ENCODE results near the gene EIF3I. TPM values are rescaled to one million over a fixed set of nuclear protein-coding genes. Genes with fewer than 3 reads are reported as not detected.

Gene EIF3I
- total RNA-seq = 100 to 1,000 TPM; 142 to 264 TPM

DNA sequence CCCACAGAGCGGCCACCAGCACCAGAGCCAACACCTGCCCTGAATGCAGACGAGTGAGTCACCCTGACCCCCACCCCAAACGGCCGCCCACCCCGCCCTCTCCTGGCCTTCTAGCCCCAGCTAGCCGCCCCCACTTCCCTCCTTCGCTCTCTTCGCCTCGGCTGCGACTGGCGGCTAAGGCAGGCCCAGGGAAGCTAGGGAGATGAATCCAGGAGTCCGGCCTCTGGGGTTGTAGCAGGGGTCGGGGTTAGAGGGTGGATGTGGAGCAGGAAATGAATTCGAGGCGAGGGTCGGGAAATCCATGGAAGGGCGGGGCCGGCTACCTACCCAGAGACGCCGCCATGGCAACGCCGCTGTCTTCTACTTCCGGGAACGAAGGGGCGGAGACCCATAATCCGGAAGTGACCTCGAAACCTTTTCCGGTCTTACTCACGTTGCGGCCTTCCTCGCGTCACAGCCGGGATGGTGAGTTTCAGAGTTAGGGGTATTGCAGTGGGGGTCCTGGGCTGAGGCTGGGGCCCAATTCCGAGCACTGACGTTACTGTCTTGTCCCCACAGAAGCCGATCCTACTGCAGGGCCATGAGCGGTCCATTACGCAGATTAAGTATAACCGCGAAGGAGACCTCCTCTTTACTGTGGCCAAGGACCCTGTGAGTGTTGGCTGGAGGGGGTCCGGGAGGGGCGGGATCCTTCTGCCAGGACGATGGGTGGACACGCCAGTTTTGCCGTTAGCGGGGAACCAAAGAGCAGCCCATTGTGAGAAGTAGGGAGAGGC is at the start of gene EIF3I, which contains the start of gene TMEM234:
Gene EIF3I, plus strand, starts transcription at position 428 of the 776 bp plus-strand sequence. Its CDS starts 35 bp downstream, at position 463.
Gene TMEM234, minus strand, starts transcription at position 374 of the 776 bp plus-strand sequence. Its CDS starts 31 bp downstream, at position 343.
- Histone ChIP-seq H3K4me1 (peaks cover 12% of the 10 kb centered on the region), H3K27ac (peak within 1 kb of the TSS; percentile 68), H3K9ac (ENCODE audit: low read depth in 2 of 2, low read length in 2 of 2) (peak within 1 kb of the TSS; percentile 83 to 98), H3K36me3 (peaks cover under 1% of the 10 kb centered on the region), H3K4me3 (peak within 1 kb of the TSS; percentile 65), H3K9me3 (no peaks in the 10 kb centered on the region), H3K27me3 (no peaks in the 10 kb centered on the region)
- peak; percentile 95 for DNase-seq
- TF ChIP-seq, protein P1, sequence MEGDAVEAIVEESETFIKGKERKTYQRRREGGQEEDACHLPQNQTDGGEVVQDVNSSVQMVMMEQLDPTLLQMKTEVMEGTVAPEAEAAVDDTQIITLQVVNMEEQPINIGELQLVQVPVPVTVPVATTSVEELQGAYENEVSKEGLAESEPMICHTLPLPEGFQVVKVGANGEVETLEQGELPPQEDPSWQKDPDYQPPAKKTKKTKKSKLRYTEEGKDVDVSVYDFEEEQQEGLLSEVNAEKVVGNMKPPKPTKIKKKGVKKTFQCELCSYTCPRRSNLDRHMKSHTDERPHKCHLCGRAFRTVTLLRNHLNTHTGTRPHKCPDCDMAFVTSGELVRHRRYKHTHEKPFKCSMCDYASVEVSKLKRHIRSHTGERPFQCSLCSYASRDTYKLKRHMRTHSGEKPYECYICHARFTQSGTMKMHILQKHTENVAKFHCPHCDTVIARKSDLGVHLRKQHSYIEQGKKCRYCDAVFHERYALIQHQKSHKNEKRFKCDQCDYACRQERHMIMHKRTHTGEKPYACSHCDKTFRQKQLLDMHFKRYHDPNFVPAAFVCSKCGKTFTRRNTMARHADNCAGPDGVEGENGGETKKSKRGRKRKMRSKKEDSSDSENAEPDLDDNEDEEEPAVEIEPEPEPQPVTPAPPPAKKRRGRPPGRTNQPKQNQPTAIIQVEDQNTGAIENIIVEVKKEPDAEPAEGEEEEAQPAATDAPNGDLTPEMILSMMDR (IDR thresholded peaks at IDR 0.05) = no peak
- intact Hi-C loops (cut with DNase I) = no loop called here

DNA sequence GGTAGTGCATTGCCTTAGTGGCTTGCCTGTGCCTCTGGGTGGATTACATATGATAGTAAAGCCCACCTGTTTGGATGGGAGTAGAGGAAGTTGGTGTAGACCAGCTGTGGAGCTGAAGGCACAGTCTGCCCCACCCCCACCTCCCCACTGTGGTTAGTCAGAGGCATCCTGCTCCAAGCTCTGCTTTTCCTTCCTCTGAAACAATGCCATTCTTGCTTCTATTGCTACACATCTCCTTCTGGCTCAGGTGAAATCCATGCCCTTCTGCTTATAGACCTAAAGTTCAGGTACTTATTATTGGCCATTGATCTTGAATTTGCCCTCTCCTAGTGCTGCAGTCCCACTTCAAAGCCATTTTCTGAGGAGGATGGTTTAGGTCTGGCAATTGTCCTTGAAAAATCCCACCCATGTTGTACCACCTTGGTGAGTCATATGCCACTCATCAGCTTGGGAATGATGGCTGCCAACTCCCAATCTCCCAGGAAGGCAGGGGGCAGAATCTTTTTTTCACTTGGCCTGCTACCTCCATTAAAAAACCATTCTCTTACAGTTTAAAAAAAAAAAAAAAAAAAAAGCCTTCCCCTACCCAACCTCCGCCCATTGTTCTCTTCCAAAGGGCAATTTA is 49.5 kb upstream of the EIF3I start:
- H3K36me3 ChIP-seq = peaks cover 23% of the 10 kb centered on the region

DNA sequence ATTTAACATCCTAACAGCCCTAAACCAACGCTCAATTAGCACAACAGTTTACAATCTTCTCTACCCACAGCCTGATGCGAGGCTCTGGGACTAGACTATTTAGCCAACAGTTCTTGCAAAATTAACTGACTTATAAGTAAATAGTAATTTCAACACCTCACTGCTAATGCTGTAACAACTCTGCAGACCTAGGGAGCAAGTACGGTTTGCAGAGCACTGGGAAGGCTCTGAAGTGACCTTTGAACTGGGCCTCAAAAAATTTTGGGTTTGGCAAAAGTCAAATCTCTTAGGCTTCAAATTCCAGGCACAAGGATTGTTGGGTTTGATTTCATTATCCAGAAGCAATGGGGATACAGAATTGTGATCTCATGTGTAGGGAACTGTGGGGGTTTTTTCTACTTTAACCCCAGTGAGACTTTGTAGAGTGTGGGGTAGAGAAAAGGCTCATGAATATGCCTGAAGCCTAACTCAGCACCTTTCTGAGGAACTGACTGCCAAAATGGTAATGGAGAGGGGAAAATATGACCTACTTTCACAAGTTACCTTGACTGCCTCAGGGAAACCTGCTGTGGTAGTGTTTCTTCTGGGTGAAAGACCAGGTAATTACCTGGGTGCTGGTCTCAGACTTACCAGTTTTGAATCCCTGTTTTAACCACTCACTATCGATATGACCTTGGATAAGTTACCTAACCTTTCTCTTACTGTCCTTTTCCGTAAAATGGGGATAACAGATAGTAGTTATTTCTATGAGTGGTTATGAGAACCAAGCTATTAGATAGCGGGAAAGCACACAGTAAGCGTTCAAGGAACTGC is 43.6 kb upstream of the EIF3I start:
- Histone ChIP-seq H3K9me3 (no peaks in the 10 kb centered on the region), H3K4me1 (peaks cover 6% of the 10 kb centered on the region), H3K36me3 (no peaks in the 10 kb centered on the region), H3K27ac (peak overlapping the region; percentile 88), H3K4me3 (peak overlapping the region; percentile 63), H3K9ac (ENCODE audit: low read depth in 2 of 2, low read length in 2 of 2) (peak overlapping the region; percentile 45 to 89), H3K27me3 (no peaks in the 10 kb centered on the region)
- TF ChIP-seq, protein P1 (IDR thresholded peaks at IDR 0.05) = no peak
- intact Hi-C loops (cut with DNase I) = no loop called here
- no peak for DNase-seq

More for the DNA sequence above, 49.5 kb upstream of the EIF3I start:
- no peaks in the 10 kb centered on the region for H3K4me1 ChIP-seq
- no peak overlapping the region for H3K9ac ChIP-seq (ENCODE audit: low read depth in 2 of 2, low read length in 2 of 2)
- H3K27me3 ChIP-seq = no peaks in the 10 kb centered on the region
- no peak overlapping the region for H3K4me3 ChIP-seq
- intact Hi-C loops (cut with DNase I) = no loop called here
- DNase-seq = no peak
- TF ChIP-seq, protein P1 (IDR thresholded peaks at IDR 0.05) = no peak
- H3K27ac ChIP-seq = no peak overlapping the region
- no peaks in the 10 kb centered on the region for H3K9me3 ChIP-seq

DNA sequence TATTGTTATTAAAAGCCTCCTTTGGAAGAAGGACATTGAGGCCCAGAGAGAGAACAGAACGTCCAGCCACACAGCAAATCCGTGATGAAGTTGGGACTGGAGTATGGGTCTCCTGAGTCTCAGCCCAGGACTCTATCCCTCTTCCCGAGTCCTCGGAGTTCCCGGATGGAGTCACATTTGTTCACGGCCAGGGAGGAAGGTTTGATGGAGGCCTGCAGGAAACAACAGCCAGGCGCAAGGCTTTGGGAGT is 43.1 kb upstream of the EIF3I start:
- no peaks in the 10 kb centered on the region for H3K36me3 ChIP-seq
- DNase-seq = no peak
- TF ChIP-seq, protein P1 (IDR thresholded peaks at IDR 0.05) = no peak
- peaks cover 6% of the 10 kb centered on the region for H3K4me1 ChIP-seq
- H3K27ac ChIP-seq = peak overlapping the region; percentile 88
- peak overlapping the region; percentile 45 to 89 for H3K9ac ChIP-seq (ENCODE audit: low read depth in 2 of 2, low read length in 2 of 2)
- intact Hi-C loops (cut with DNase I) = no loop called here
- H3K4me3 ChIP-seq = peak overlapping the region; percentile 63
- H3K27me3 ChIP-seq = no peaks in the 10 kb centered on the region
- H3K9me3 ChIP-seq = no peaks in the 10 kb centered on the region

DNA sequence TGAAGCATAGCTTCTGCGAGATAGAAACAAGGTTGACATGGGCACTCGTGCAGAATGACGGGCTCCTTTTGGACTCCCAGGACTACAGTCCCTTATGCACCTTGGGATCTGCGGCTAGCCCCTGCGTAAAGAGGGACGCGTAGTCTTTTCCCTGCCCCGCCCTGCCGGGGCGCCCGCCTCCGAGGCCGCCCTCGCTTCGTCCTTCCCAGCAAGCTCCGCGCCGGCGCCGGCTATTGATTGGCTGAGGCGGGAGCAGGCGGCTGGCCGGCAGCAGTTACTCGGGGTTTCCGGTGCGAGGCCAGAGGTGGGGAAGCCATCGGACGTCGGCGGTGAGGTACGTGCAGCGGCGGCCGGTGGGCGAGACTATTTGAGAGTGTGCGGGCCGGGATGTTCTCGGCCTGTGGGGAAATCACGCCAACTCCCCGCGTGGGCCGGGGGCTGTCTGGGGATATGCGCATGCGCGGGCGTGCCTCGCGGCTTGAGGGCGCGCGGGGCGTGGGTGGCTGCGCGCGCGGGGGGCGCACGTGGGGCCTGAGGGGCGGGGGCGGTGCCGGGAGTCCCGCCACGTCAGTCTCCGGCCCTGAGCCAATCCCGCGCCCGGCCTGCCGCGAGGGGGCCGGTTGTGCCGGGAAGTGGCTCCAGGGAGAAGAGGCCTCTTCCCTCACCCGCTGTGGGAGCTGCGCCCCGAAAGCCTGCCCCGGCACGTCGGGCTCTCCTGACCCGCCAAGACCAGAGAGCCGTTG is 42.6 kb upstream of the EIF3I start, which contains the start of gene TXLNA:
Gene TXLNA, plus strand, starts transcription at position 233 of the 743 bp plus-strand sequence. CDS start 671 bp downstream, outside the sequence.
- H3K9ac ChIP-seq (ENCODE audit: low read depth in 2 of 2, low read length in 2 of 2) = peak within 1 kb of the TSS; percentile 72 to 89
- H3K4me1 ChIP-seq = peaks cover 6% of the 10 kb centered on the region
- intact Hi-C loops (cut with DNase I) = no loop called here

More for the DNA sequence above, 42.6 kb upstream of the EIF3I start, which contains the start of gene TXLNA:
- peak within 1 kb of the TSS; percentile 88 for H3K27ac ChIP-seq
- peaks cover 2% of the 10 kb centered on the region for H3K36me3 ChIP-seq
- DNase-seq = peak; percentile 96
- H3K9me3 ChIP-seq = no peaks in the 10 kb centered on the region
- TF ChIP-seq, protein P1 (IDR thresholded peaks at IDR 0.05) = no peak
- no peaks in the 10 kb centered on the region for H3K27me3 ChIP-seq
- H3K4me3 ChIP-seq = peak within 1 kb of the TSS; percentile 63
